SKM-1 (cell line): ENCODE measurements around the gene ABCF1.
"Not testable (repeated sequence)": the region's sequence is repeated elsewhere in the genome, so short reads cannot be mapped to it uniquely, and the experiment has no call there.

Experiments used
- DNase-seq: peaks from one replicate; lab custom pipeline; 2025; ENCODE audit not compliant: unreplicated experiment; lab: John Stamatoyannopoulos, UW

ABCF1 gene

DNA sequence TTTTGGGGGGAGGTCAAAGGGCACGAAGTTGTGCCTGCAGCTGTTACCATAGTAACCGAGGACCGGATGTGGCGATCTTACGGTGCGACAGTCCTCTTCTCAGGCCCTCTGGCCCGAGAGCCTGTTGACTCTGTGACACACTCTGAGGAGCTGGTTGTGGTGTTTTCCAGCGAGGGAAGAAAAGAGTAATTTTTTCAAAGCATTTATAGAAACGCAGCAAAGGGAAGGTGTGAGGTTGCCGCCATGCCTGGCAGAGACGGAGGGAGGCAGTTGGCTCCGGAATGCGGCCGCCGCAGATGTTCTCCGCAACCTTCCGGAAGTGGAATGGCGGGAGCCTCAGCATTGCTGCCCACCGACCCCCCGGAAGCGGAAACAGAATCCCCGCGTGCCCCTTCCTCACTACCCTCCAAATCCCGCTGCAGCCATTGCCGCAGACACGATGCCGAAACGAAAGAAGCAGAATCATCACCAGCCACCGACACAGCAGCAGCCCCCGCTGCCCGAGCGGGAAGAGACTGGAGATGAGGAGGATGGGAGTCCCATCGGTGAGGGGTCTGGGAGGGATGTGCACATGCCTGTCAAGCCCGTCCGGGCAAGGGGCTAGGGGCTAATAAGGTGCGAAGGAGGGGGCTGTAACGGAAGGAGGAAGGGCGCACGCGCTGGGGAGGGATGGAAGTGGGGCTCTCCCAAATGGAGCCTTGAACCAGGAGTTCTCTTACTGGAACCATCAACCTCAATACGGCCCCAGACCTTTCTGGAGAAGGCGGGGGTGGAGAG, 14.1 kb upstream of the ABCF1 start, which contains the start of gene PRR3:
Gene PRR3 (plus strand): TSS at position 390 of the 777 bp plus-strand sequence. CDS start 50 bp downstream, at position 440.
- DNase-seq, result peak; percentile 88

DNA sequence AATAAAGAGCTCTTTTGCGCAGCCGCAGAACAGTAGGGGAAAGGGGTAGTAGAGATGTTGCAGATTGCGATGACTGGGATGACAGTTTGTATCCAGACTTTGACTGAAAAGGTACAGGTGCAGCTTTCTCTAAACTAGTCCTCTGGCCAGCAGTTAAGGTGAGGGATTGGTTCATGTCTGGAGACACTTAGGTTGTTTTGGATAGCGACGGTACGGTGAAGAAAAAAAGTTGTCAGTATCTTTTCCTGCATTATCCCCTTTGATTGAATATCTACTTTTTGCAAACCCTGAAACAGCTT, 13.6 kb upstream of the ABCF1 start:
- peak; percentile 23 for DNase-seq

DNA sequence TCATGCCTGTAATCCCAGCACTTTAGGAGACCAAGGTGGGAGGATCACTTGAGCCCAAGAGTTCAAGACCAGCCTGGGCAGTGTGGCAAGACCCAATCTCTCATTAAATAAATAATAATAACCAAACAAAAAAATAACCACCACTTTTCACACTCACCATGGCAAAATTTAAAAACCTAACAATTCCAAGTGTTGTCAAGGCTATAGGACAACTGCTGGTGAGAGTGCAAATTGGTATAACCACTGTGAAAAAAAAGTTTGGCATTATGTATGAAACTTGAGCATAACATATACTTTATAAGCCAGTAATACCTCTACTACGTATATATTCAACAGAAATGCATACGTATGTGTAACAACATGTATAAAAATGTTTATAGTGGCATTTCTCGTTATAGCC, 10.3 kb upstream of the ABCF1 start:
- no peak for DNase-seq

DNA sequence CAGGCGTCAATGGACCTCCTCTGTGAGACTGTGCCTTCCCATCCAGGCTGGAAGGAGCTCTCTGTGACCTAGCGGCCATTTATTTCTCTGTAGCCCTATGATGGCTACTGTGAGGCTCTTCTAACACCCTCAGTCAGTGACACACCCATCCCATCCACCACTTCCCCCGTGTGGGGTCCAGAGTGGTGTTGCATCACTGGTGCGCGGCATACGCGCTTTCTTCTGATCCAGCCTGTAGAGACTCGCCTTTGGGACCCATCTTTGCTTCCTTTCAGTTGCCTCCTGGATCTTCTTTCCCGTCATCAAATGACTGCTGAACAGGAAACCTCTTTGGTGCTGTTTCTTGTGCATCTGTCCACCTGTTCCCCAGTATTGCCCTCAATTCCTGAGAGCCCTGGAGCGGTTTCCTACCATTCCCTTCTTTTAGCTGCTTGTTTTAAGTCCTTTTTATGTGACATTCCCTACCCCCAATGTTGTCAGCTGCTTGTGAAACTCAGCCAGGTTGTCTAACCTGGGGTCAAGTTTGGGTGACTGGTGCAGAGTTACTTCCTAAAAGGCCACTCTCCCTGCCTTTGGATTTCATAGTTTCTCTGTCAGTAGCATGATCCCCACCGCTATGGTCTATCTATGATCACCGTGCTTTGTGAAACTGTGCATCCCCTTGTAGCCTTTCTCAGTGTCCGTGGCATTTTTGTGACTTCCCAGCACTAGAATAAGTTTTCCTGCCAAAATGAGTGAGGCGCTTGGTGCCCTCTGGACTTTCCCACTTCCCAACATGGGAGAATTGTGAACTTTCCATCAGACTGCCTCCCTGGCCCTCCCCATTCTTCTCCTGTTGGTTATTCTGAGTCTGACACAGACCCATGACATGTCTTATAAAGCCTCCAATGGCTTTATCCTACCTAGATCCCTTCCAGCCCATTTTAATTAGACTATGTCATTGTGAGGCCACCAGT, 8.5 kb upstream of the ABCF1 start:
- no peak for DNase-seq

DNA sequence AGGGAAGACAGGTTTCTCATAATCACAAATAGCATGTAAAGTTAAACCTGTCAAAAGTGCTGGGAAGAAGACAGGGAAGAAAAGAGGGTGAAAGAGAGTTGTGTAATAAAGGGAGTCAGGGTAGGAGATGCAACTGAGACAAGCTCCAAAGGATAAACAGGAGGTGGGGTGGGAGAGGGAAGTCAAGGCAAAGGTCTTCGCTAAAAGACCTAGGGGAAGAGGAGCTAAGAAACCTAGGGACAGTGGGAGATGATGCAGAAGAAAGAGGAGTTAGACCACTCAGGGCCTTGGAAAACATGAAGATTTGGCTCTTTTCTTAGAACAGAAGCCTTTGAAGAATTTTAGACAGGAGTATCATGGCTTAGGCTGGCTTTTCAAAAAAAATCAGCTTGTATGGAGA, 7.1 kb upstream of the ABCF1 start:
- no peak for DNase-seq

DNA sequence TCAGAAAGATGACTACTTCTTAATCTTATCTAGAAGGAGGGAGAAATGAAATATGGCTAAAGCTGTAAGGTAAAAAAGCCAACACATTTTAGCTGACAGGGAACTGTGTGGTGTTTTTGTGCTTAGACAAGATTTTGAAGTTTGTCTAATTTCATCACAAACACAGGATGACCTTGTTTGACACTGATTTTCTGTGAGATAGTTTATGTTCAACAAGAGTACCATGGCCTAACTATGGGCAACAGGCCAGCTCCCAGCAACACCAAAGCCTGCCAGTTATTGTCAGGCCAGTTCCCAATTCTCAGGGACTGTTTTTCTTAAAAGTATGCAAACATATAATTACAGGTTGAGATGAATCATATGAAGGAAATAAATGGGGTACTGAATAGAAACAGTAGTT, 5.5 kb upstream of the ABCF1 start:
- DNase-seq, result no peak

DNA sequence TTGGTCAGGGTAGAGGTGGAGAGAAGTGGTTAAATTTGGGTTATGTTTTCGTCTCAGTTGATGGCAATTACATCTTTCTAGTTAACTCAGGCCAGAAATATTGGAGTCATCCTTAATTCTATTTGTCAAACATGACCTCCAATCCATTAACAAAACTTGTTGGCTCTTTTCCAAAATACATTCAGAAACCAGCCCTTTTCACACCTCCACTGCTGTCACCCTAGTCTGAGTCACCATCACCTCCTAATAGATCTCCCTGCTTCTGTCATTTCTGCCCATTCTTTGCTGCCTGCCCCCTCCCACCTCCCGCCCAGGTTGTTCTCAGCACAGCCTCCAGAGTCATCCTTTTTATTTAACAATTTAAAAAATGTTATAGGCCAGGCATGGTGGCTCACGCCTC, 3.0 kb upstream of the ABCF1 start:
- no peak for DNase-seq

DNA sequence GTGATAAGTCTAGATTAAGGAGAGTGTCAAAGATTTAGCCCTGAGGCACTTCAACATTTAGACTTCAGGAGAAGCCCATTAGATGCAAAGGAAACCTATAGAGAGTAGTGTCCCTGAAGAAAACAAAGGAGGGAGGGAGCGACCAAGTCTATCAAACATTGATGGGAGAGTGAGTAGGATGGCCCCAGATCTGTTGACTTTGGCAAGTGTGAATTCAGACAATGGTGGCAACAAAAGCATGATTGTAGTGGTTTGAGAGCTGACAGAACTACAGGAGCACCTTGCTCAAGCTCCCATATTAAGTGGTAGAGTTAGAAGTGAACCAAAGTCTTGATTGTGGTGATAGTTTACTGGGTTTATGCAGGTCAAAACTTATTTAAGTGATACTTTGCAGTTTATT, 979 bp upstream of the ABCF1 start:
- no peak for DNase-seq

DNA sequence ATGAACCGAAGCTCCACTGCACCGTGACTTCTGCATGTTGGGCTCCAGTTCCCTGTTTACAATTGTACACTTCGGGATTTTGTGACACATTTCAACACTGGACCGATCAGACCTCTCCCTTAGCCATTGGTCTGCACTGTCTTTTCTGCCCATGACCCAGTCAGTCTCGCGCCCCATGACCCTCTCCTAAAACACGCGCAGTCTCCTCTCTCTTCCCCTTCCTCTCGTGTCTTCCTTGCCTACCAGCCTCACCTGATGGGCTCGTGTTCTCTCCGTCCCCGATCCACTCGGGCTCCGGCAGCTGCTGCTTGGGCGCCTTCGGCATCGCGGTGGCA, 535 bp upstream of the ABCF1 start:
- DNase-seq, result no peak

DNA sequence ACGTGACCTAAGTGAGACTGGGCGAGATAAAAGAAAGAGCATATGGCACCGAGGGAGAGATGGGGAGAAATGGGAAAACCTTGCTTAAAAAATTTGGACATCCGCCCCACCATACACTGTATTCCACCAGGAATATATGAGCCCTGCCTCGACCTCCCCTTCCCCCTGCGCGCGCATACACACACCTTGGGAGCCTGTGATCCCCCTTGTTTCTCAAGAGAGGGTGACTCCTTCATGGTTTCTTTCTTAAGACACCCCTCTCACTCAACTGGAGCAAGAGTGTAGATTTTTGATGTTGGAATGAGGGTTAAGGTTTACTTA, 480 bp downstream of the ABCF1 start:
- DNase-seq, result no peak

DNA sequence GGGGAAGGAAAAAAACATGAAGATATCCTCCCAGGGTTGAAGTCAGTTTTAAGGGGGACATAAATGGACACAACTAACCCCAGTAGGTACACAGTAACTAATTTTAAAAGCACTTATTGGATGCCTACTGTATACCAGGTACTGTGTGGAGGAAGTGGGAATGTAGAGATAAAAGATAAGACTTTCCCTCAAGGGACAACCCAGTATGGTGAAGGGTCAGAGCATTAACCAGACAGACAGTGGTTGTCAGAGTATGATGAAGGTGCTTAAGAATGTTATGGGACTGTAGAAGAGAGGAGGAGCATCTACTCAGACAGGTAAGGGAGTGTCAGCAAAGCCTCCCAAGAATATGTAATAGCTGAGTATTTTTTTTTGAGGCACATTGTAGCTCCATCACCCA, 906 bp downstream of the ABCF1 start:
- no peak for DNase-seq

DNA sequence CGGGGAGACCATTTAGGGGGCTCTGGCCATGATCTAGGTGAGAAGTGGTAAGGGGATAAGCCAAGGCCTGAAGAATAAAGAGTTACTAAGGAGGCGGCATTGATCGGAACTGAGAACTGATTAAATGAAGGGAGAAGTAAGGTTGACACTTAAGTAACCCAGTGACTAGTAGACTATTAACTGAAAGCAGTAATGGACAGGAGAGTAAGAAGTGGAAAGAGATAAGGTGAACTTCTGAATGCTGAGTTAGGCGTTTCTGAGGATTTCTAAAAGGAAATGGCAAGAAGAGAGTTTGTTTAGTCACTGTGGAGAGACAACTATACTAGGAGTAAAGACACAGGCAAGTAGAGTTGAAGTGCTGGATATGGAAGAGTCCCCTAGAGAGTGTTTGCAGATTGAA, 1.9 kb downstream of the ABCF1 start:
- no peak for DNase-seq

DNA sequence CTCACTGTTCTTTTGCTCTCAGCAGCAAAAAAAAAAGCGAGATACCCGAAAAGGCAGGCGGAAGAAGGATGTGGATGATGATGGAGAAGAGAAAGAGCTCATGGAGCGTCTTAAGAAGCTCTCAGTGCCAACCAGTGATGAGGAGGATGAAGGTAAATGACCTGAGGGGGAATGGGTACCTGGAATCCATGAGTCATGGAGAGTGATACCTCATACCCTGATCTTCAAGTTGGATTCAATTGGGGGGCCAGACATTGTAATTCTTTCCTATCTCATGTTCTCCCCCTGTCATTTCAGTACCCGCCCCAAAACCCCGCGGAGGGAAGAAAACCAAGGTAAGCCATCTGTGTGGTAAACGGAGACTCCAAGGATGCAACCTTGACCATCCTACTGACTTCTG, 6.8 kb downstream of the ABCF1 start:
- no peak for DNase-seq

DNA sequence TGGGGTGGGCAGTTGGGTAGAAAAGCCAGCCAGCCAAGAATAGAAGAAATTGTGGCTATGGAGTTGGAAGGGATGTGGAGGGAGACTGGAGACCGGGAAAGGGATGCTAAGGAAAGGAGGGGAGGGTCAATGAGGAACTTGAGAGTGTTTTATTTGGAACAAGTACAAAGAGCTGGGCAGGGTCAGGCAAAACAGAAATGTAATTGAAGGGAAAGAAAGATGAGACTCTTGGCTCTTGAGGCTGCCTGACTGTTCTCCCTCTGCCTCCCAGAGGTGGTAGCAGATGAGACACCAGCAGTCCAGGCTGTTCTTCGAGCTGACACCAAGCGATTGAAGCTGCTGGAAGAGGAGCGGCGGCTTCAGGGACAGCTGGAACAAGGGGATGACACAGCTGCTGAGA, 12.7 kb downstream of the ABCF1 start:
- DNase-seq, result no peak

DNA sequence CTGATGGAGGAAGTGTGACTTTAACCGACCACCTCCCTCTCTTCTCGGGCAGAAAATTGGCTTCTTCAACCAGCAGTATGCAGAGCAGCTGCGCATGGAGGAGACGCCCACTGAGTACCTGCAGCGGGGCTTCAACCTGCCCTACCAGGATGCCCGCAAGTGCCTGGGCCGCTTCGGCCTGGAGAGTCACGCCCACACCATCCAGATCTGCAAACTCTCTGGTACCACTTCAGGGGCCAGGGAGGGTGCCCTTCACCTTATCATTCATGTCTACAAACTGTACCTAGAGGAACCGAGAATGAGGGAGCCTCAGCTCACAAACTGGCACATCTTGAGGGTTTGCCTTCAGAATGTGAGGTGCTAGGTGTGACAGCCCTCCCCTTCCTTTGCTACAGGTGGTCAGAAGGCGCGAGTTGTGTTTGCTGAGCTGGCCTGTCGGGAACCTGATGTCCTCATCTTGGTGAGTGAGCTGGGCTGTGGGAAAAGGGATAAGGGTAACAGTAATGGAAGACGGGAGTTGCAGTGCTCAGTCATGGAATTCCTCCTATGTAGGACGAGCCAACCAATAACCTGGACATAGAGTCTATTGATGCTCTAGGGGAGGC, 18.6 kb downstream of the ABCF1 start:
- DNase-seq, result no peak

DNA sequence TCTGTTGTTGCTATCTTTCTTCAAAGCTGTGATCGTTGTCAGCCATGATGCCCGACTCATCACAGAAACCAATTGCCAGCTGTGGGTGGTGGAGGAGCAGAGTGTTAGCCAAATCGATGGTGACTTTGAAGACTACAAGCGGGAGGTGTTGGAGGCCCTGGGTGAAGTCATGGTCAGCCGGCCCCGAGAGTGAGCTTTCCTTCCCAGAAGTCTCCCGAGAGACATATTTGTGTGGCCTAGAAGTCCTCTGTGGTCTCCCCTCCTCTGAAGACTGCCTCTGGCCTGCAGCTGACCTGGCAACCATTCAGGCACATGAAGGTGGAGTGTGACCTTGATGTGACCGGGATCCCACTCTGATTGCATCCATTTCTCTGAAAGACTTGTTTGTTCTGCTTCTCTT, 19.3 kb downstream of the ABCF1 start:
- no peak for DNase-seq

DNA sequence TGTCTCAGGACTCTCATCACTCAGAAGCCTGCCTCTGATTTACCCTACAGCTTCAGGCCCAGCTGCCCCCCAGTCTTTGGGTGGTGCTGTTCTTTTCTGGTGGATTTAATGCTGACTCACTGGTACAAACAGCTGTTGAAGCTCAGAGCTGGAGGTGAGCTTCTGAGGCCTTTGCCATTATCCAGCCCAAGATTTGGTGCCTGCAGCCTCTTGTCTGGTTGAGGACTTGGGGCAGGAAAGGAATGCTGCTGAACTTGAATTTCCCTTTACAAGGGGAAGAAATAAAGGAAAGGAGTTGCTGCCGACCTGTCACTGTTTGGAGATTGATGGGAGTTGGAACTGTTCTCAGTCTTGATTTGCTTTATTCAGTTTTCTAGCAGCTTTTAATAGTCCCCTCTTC, 19.8 kb downstream of the ABCF1 start:
- DNase-seq, result no peak

DNA sequence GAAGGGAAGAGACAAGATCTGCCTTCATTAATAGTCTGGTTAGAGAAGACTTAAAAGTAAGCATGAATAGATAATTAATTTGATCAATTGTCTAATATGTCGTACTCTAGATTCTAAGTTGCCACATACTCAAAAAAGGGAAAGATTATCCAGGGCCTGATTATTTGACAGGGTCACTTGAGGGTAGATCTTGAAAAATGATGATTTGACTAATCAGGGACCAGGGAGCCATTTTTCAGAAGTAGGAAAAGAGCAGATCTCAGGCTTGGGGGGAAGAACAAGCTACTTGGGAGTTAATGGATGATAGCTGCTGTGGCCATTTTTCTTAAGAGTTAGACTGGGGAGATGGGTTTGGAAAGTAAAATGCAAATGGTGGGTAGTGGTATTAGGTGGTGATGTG, 21.0 kb downstream of the ABCF1 start:
- no peak for DNase-seq

DNA sequence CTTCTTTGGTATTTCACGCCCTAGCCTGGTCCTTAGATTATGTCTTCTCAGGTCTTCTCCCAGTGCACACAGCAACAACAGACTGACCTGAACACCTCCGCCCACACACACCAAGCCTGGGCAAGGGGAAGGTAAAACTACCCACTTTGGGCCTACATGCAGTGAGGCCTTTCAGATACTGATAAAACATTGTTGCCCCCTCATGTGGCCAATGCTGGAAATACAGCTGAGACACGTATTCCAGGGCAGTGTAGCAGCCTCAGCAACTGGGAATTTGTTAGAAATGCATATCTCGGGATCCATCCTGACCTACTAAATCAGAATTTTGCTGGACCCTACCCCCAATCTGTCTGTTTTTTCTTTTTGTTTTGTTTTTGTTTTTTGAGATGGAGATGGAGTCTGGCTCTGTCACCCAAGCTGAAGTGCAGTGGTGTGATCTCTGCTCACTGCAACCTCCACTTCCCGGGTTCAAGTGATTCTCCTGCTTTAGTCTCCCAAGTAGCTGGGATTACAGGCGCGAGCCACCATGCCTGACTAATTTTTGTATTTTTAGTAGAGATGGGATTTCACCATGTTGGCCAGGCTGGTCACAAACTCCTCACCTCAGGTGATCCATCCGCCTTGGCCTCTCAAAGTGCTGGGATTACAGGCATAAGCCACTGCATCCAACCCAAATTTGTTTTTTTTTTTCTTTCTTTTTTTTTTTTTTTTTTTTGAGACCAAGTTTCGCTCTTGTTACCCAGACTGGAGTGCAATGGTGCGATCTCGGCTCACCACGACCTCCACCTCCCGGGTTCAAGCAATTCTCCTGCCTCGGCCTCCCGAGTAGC, 26.3 kb downstream of the ABCF1 start:
- DNase-seq, result not testable (repeated sequence)

DNA sequence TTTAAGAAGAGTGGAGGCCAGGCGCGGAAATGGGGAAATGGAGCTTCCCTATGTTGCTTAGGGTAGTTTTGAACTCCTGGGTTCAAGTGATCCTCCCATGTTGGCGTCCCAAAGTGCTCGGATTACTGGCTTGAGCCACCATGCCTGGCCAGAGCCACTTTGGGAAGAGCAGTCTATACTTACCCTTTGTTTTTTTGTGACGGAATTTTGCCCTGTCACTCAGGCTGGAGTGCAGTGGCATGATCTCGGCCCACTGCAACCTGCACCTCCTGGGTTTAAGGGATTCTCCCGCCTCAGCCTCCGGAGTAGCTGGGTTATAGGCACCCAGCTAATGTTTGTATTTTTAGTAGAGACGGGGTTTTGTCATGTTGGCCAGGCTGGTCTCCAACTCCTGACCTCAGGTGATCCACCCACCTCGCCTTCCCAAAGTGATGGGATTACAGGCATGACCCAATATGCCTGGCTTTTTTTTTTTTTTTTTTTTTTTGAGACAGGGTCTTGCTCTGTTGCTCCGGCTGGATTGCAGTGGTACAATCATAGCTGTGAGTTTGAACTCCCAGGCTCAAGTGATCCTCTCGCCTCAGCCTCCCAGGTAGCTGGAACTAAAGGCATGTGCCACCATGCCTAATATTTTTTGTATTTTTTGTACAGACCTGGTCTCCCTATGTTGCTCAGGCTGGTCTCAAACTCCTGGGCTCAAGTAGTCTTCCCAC, 27.8 kb downstream of the ABCF1 start:
- no peak for DNase-seq
